Mammary epithelial cell (primary cell): ENCODE data around the gene F8.

Experiments used
- EZH2 ChIP-seq: IDR thresholded peaks from 2 replicates; pipeline ENCODE4 v1.6.1; 2012; ENCODE audit warnings: low read length, inconsistent platforms, borderline replicate concordance
- TF ChIP-seq, protein P1 (sequence below), 2 donors: IDR thresholded peaks in 1 of 2; conservative IDR thresholded peaks in 1 of 2; 2 replicates each; pipeline ENCODE4 v1.5.1; 2011 to 2012; ENCODE audit warnings: inconsistent platforms in 2 of 2, low read length in 2 of 2, mild to moderate bottlenecking in 2 of 2, control low read depth in 1 of 2, low read depth in 1 of 2; ENCODE audit not compliant: insufficient read depth in 1 of 2; ENCODE audit errors: extremely low read depth in 1 of 2

GRCh38 chrX:155070975-155071693 is 48.6 kb upstream of the F8 start, which contains the start of the genes BRCC3, CMC4 and MTCP1:
- TF ChIP-seq, protein P1, sequence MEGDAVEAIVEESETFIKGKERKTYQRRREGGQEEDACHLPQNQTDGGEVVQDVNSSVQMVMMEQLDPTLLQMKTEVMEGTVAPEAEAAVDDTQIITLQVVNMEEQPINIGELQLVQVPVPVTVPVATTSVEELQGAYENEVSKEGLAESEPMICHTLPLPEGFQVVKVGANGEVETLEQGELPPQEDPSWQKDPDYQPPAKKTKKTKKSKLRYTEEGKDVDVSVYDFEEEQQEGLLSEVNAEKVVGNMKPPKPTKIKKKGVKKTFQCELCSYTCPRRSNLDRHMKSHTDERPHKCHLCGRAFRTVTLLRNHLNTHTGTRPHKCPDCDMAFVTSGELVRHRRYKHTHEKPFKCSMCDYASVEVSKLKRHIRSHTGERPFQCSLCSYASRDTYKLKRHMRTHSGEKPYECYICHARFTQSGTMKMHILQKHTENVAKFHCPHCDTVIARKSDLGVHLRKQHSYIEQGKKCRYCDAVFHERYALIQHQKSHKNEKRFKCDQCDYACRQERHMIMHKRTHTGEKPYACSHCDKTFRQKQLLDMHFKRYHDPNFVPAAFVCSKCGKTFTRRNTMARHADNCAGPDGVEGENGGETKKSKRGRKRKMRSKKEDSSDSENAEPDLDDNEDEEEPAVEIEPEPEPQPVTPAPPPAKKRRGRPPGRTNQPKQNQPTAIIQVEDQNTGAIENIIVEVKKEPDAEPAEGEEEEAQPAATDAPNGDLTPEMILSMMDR (conservative IDR thresholded peaks at IDR 0.05 in 1 of 2, IDR thresholded peaks at IDR 0.05 in 1 of 2; ENCODE audit: extremely low read depth in 1 of 2, insufficient read depth in 1 of 2, low read depth in 1 of 2, low read length in 2 of 2) = no peak
- no peak for TF ChIP-seq EZH2
